KMS-11 (cell line): Measurements from ENCODE around the gene GSDMA.
A peak's percentile ranks its signal among the peaks of the same experiment; 100 is the strongest.

ENCODE experiments used
- H2AFZ ChIP-seq: fragments of 200-600 bp; sonication (generic); 2 replicates; pipeline ENCODE4 v1.6.1; 2016; ENCODE audit warnings: antibody characterized with exemption, mixed run types, low read depth
- H3K27ac ChIP-seq: fragments of 200-600 bp; sonication (generic); 2 replicates; pipeline ENCODE4 v1.6.1; 2016; ENCODE audit warnings: mild to moderate bottlenecking, mixed run types
- H3K27me3 ChIP-seq: fragments of 200-600 bp; sonication (generic); 2 replicates; pipeline ENCODE4 v1.6.1; 2017; ENCODE audit warnings: mild to moderate bottlenecking, low read depth, mixed run types, moderate library complexity; ENCODE audit not compliant: insufficient read depth
- H3K36me3 ChIP-seq: fragments of 200-600 bp; sonication (generic); 2 replicates; pipeline ENCODE4 v1.6.1; 2017; ENCODE audit warnings: mild to moderate bottlenecking, mixed run types; ENCODE audit not compliant: insufficient read depth
- H3K4me1 ChIP-seq: fragments of 200-600 bp; sonication (generic); 2 replicates; pipeline ENCODE4 v1.6.1; 2016; ENCODE audit warnings: mild to moderate bottlenecking, low read depth, mixed run types; ENCODE audit not compliant: poor library complexity, severe bottlenecking
- H3K4me2 ChIP-seq: fragments of 200-600 bp; sonication (generic); 2 replicates; pipeline ENCODE4 v1.7.0; 2016; ENCODE audit warnings: mild to moderate bottlenecking, mixed run types
- H3K4me3 ChIP-seq: fragments of 200-600 bp; sonication (generic); IDR thresholded peaks from 2 replicates; pipeline ENCODE4 v1.6.1; 2017; ENCODE audit warnings: low read depth, low read length, mixed read lengths; ENCODE audit not compliant: insufficient read depth
- H3K79me2 ChIP-seq: fragments of 200-600 bp; sonication (generic); 2 replicates; pipeline ENCODE4 v1.6.1; 2016; ENCODE audit warnings: low read depth, mixed run types; ENCODE audit not compliant: insufficient read depth
- H3K9ac ChIP-seq: fragments of 200-600 bp; sonication (generic); 2 replicates; pipeline ENCODE4 v1.6.1; 2016; ENCODE audit warnings: mild to moderate bottlenecking, mixed run types
- H4K20me1 ChIP-seq: fragments of 200-600 bp; sonication (generic); 2 replicates; pipeline ENCODE4 v1.6.1; 2016; ENCODE audit warnings: mild to moderate bottlenecking, mixed run types; ENCODE audit not compliant: insufficient read depth
- CTCF ChIP-seq: fragments of 200-600 bp; sonication (generic); conservative IDR thresholded peaks from 2 replicates; pipeline ENCODE4 v1.6.1; 2017; ENCODE audit warnings: low read depth, mild to moderate bottlenecking, antibody characterized with exemption, low read length, moderate library complexity, mixed read lengths

The GSDMA gene

GRCh38 chr17:40024901-40025300 lies 62.1 kb downstream of the GSDMA start:
- no peak overlapping the region for H3K4me3 ChIP-seq
- no peaks in the 10 kb centered on the region for H4K20me1 ChIP-seq
- peaks cover 8% of the 10 kb centered on the region for H3K4me1 ChIP-seq
- no peaks in the 10 kb centered on the region for H3K36me3 ChIP-seq
- no peaks in the 10 kb centered on the region for H3K79me2 ChIP-seq
- H3K4me2 ChIP-seq = no peak overlapping the region
- H3K27me3 ChIP-seq = no peaks in the 10 kb centered on the region
- TF ChIP-seq CTCF = no peak
- H3K27ac ChIP-seq = no peak overlapping the region
- no peak overlapping the region for H3K9ac ChIP-seq
- H2AFZ ChIP-seq = no peak overlapping the region

- H3K9ac ChIP-seq = no peak overlapping the region
- peaks cover 8% of the 10 kb centered on the region for H3K4me1 ChIP-seq
- no peak overlapping the region for H3K4me2 ChIP-seq
- H3K27ac ChIP-seq = no peak overlapping the region
- no peak overlapping the region for H3K4me3 ChIP-seq
- H3K36me3 ChIP-seq = no peaks in the 10 kb centered on the region
- no peaks in the 10 kb centered on the region for H3K79me2 ChIP-seq
- no peak for TF ChIP-seq CTCF
- H4K20me1 ChIP-seq = no peaks in the 10 kb centered on the region
- no peak overlapping the region for H2AFZ ChIP-seq
- no peaks in the 10 kb centered on the region for H3K27me3 ChIP-seq
These were observed 62.8 kb downstream of the GSDMA start for GRCh38 chr17:40025559-40025958.

- peak overlapping the region; percentile 4; the same call in 1 of the 2 replicates for H2AFZ ChIP-seq
- H4K20me1 ChIP-seq = no peaks in the 10 kb centered on the region
- H3K4me1 ChIP-seq = peaks cover 8% of the 10 kb centered on the region
- H3K79me2 ChIP-seq = no peaks in the 10 kb centered on the region
- no peak overlapping the region for H3K4me3 ChIP-seq
- no peak overlapping the region for H3K4me2 ChIP-seq
- no peak overlapping the region for H3K9ac ChIP-seq
- H3K27ac ChIP-seq = no peak overlapping the region
- no peaks in the 10 kb centered on the region for H3K36me3 ChIP-seq
- no peak for TF ChIP-seq CTCF
- H3K27me3 ChIP-seq = no peaks in the 10 kb centered on the region
These were observed 63.4 kb downstream of the GSDMA start for GRCh38 chr17:40025991-40026815.

GRCh38 chr17:40026816-40027613 lies 64.2 kb downstream of the GSDMA start:
- Histone ChIP-seq H3K4me3 (no peak overlapping the region), H3K79me2 (no peaks in the 10 kb centered on the region), H3K36me3 (no peaks in the 10 kb centered on the region), H4K20me1 (no peaks in the 10 kb centered on the region), H3K4me2 (no peak overlapping the region), H3K4me1 (peaks cover 8% of the 10 kb centered on the region), H3K27ac (no peak overlapping the region), H2AFZ (peak overlapping the region; percentile 4; the same call in 1 of the 2 replicates), H3K27me3 (no peaks in the 10 kb centered on the region), H3K9ac (no peak overlapping the region)
- peak; percentile 94 for TF ChIP-seq CTCF
